ENCODE data around the gene IRX5. TPM values are rescaled to one million over a fixed set of nuclear protein-coding genes. Genes with fewer than 3 reads are reported as not detected.
A peak's percentile ranks its signal among the peaks of the same experiment; 100 is the strongest.

Gene IRX5
- total RNA-seq, 1 donor from 2014 or later: 2.1 TPM

- Histone ChIP-seq H3K4me3 (ENCODE audit: low read length in 3 of 3) (no peak overlapping the region), H3K9me3 (ENCODE audit: control insufficient read depth in 3 of 3, low read length in 3 of 3) (no peaks in the 10 kb centered on the region), H3K9ac (ENCODE audit: low read depth in 1 of 3, low read length in 3 of 3) (no peak overlapping the region), H3K4me1 (ENCODE audit: control insufficient read depth in 3 of 3, insufficient read depth in 3 of 3, low read length in 3 of 3) (no peaks in the 10 kb centered on the region), H3K27me3 (ENCODE audit: control insufficient read depth in 3 of 3, insufficient read depth in 3 of 3, low read length in 3 of 3) (no peaks in the 10 kb centered on the region), H3K27ac (ENCODE audit: low read depth, low read length) (no peak overlapping the region), H3K36me3 (ENCODE audit: control insufficient read depth in 3 of 3, insufficient read depth in 3 of 3, low read length in 3 of 3) (no peaks in the 10 kb centered on the region)
Measured at GRCh38 chr16:54911079-54911478, 19.6 kb upstream of the IRX5 start.

- Histone ChIP-seq H3K27me3 (ENCODE audit: control insufficient read depth in 3 of 3, insufficient read depth in 3 of 3, low read length in 3 of 3) (no peaks in the 10 kb centered on the region), H3K36me3 (ENCODE audit: control insufficient read depth in 3 of 3, insufficient read depth in 3 of 3, low read length in 3 of 3) (no peaks in the 10 kb centered on the region), H3K9ac (ENCODE audit: low read depth in 1 of 3, low read length in 3 of 3) (no peak overlapping the region), H3K9me3 (ENCODE audit: control insufficient read depth in 3 of 3, low read length in 3 of 3) (no peaks in the 10 kb centered on the region), H3K4me3 (ENCODE audit: low read length in 3 of 3) (no peak overlapping the region), H3K4me1 (ENCODE audit: control insufficient read depth in 3 of 3, insufficient read depth in 3 of 3, low read length in 3 of 3) (no peaks in the 10 kb centered on the region), H3K27ac (ENCODE audit: low read depth, low read length) (no peak overlapping the region)
Measured at GRCh38 chr16:54912720-54913119, 17.9 kb upstream of the IRX5 start.

GRCh38 chr16:54921206-54921824 is 9.3 kb upstream of the IRX5 start:
- no peaks in the 10 kb centered on the region for H3K36me3 ChIP-seq (ENCODE audit: control insufficient read depth in 3 of 3, insufficient read depth in 3 of 3, low read length in 3 of 3)
- H3K4me1 ChIP-seq (ENCODE audit: control insufficient read depth in 3 of 3, insufficient read depth in 3 of 3, low read length in 3 of 3): peaks cover 0 to 11% (median 3%) of the 10 kb centered on the region in 3 donors
- H3K9me3 ChIP-seq (ENCODE audit: control insufficient read depth in 3 of 3, low read length in 3 of 3): no peaks in the 10 kb centered on the region
- peaks cover 0 to 4% (median 3%) of the 10 kb centered on the region in 3 donors for H3K27me3 ChIP-seq (ENCODE audit: control insufficient read depth in 3 of 3, insufficient read depth in 3 of 3, low read length in 3 of 3)
- no peak overlapping the region for H3K4me3 ChIP-seq (ENCODE audit: low read length in 3 of 3)
- peak overlapping the region; percentile 26 for H3K27ac ChIP-seq (ENCODE audit: low read depth, low read length)
- H3K9ac ChIP-seq (ENCODE audit: low read depth in 1 of 3, low read length in 3 of 3): peak overlapping the region in 2 of 3 donors; percentile 42 to 54

- Histone ChIP-seq H3K36me3 (ENCODE audit: control insufficient read depth in 3 of 3, insufficient read depth in 3 of 3, low read length in 3 of 3) (no peaks in the 10 kb centered on the region), H3K9me3 (ENCODE audit: control insufficient read depth in 3 of 3, low read length in 3 of 3) (no peaks in the 10 kb centered on the region), H3K4me3 (ENCODE audit: low read length in 3 of 3) (peak overlapping the region; percentile 37 to 51 (median 48)), H3K27ac (ENCODE audit: low read depth, low read length) (peak overlapping the region; percentile 70), H3K4me1 (ENCODE audit: control insufficient read depth in 3 of 3, insufficient read depth in 3 of 3, low read length in 3 of 3) (peaks cover 3 to 12% (median 11%) of the 10 kb centered on the region in 3 donors), H3K9ac (ENCODE audit: low read depth in 1 of 3, low read length in 3 of 3) (peak overlapping the region; percentile 66 to 73 (median 72)), H3K27me3 (ENCODE audit: control insufficient read depth in 3 of 3, insufficient read depth in 3 of 3, low read length in 3 of 3) (peaks cover 0 to 10% (median 6%) of the 10 kb centered on the region in 3 donors)
Measured at GRCh38 chr16:54923055-54923473, 7.6 kb upstream of the IRX5 start.

GRCh38 chr16:54923988-54924387 is 6.7 kb upstream of the IRX5 start:
- no peaks in the 10 kb centered on the region for H3K9me3 ChIP-seq (ENCODE audit: control insufficient read depth in 3 of 3, low read length in 3 of 3)
- H3K27me3 ChIP-seq (ENCODE audit: control insufficient read depth in 3 of 3, insufficient read depth in 3 of 3, low read length in 3 of 3): peaks cover 0 to 10% (median 6%) of the 10 kb centered on the region in 3 donors
- H3K27ac ChIP-seq (ENCODE audit: low read depth, low read length): peak overlapping the region; percentile 70
- no peaks in the 10 kb centered on the region for H3K36me3 ChIP-seq (ENCODE audit: control insufficient read depth in 3 of 3, insufficient read depth in 3 of 3, low read length in 3 of 3)
- no peak overlapping the region for H3K4me3 ChIP-seq (ENCODE audit: low read length in 3 of 3)
- H3K4me1 ChIP-seq (ENCODE audit: control insufficient read depth in 3 of 3, insufficient read depth in 3 of 3, low read length in 3 of 3): peaks cover 3 to 12% (median 11%) of the 10 kb centered on the region in 3 donors
- H3K9ac ChIP-seq (ENCODE audit: low read depth in 1 of 3, low read length in 3 of 3): peak overlapping the region; percentile 7 to 72 (median 17)

GRCh38 chr16:54926166-54926838 is 4.4 kb upstream of the IRX5 start:
- peaks cover 11 to 19% (median 19%) of the 10 kb centered on the region in 3 donors for H3K4me1 ChIP-seq (ENCODE audit: control insufficient read depth in 3 of 3, insufficient read depth in 3 of 3, low read length in 3 of 3)
- H3K27me3 ChIP-seq (ENCODE audit: control insufficient read depth in 3 of 3, insufficient read depth in 3 of 3, low read length in 3 of 3): peaks cover 0 to 10% (median 6%) of the 10 kb centered on the region in 3 donors
- H3K36me3 ChIP-seq (ENCODE audit: control insufficient read depth in 3 of 3, insufficient read depth in 3 of 3, low read length in 3 of 3): no peaks in the 10 kb centered on the region
- H3K9ac ChIP-seq (ENCODE audit: low read depth in 1 of 3, low read length in 3 of 3): peak overlapping the region; percentile 65 to 86 (median 78)
- peak overlapping the region; percentile 88 for H3K27ac ChIP-seq (ENCODE audit: low read depth, low read length)
- H3K4me3 ChIP-seq (ENCODE audit: low read length in 3 of 3): peak overlapping the region in 2 of 3 donors; percentile 4 to 15
- no peaks in the 10 kb centered on the region for H3K9me3 ChIP-seq (ENCODE audit: control insufficient read depth in 3 of 3, low read length in 3 of 3)

- Histone ChIP-seq H3K27me3 (ENCODE audit: control insufficient read depth in 3 of 3, insufficient read depth in 3 of 3, low read length in 3 of 3) (peaks cover 5 to 16% (median 12%) of the 10 kb centered on the region in 3 donors), H3K9ac (ENCODE audit: low read depth in 1 of 3, low read length in 3 of 3) (peak overlapping the region; percentile 65 to 86 (median 78)), H3K27ac (ENCODE audit: low read depth, low read length) (peak overlapping the region; percentile 88), H3K4me3 (ENCODE audit: low read length in 3 of 3) (peak overlapping the region; percentile 68 to 72 (median 68)), H3K4me1 (ENCODE audit: control insufficient read depth in 3 of 3, insufficient read depth in 3 of 3, low read length in 3 of 3) (peaks cover 12 to 22% (median 15%) of the 10 kb centered on the region in 3 donors), H3K36me3 (ENCODE audit: control insufficient read depth in 3 of 3, insufficient read depth in 3 of 3, low read length in 3 of 3) (no peaks in the 10 kb centered on the region), H3K9me3 (ENCODE audit: control insufficient read depth in 3 of 3, low read length in 3 of 3) (no peaks in the 10 kb centered on the region)
Measured at GRCh38 chr16:54927125-54928015, 3.3 kb upstream of the IRX5 start.

GRCh38 chr16:54928016-54928356 is 2.7 kb upstream of the IRX5 start:
- Histone ChIP-seq H3K27me3 (ENCODE audit: control insufficient read depth in 3 of 3, insufficient read depth in 3 of 3, low read length in 3 of 3) (peaks cover 9 to 14% (median 12%) of the 10 kb centered on the region in 3 donors), H3K4me1 (ENCODE audit: control insufficient read depth in 3 of 3, insufficient read depth in 3 of 3, low read length in 3 of 3) (peaks cover 11 to 25% (median 15%) of the 10 kb centered on the region in 3 donors), H3K9ac (ENCODE audit: low read depth in 1 of 3, low read length in 3 of 3) (peak overlapping the region; percentile 65 to 86 (median 78)), H3K9me3 (ENCODE audit: control insufficient read depth in 3 of 3, low read length in 3 of 3) (no peaks in the 10 kb centered on the region), H3K27ac (ENCODE audit: low read depth, low read length) (peak overlapping the region; percentile 88), H3K4me3 (ENCODE audit: low read length in 3 of 3) (peak overlapping the region; percentile 68 to 72 (median 68)), H3K36me3 (ENCODE audit: control insufficient read depth in 3 of 3, insufficient read depth in 3 of 3, low read length in 3 of 3) (no peaks in the 10 kb centered on the region)

GRCh38 chr16:54928411-54929089 is 2.1 kb upstream of the IRX5 start:
- peaks cover 0 to 3% (median 0%) of the 10 kb centered on the region in 3 donors for H3K36me3 ChIP-seq (ENCODE audit: control insufficient read depth in 3 of 3, insufficient read depth in 3 of 3, low read length in 3 of 3)
- H3K9me3 ChIP-seq (ENCODE audit: control insufficient read depth in 3 of 3, low read length in 3 of 3): no peaks in the 10 kb centered on the region
- peak overlapping the region; percentile 68 to 74 (median 72) for H3K4me3 ChIP-seq (ENCODE audit: low read length in 3 of 3)
- peak overlapping the region; percentile 88 for H3K27ac ChIP-seq (ENCODE audit: low read depth, low read length)
- peaks cover 11 to 25% (median 15%) of the 10 kb centered on the region in 3 donors for H3K4me1 ChIP-seq (ENCODE audit: control insufficient read depth in 3 of 3, insufficient read depth in 3 of 3, low read length in 3 of 3)
- H3K9ac ChIP-seq (ENCODE audit: low read depth in 1 of 3, low read length in 3 of 3): peak overlapping the region; percentile 65 to 87 (median 81)
- H3K27me3 ChIP-seq (ENCODE audit: control insufficient read depth in 3 of 3, insufficient read depth in 3 of 3, low read length in 3 of 3): peaks cover 12 to 15% (median 12%) of the 10 kb centered on the region in 3 donors

Measured in skeletal muscle tissue (tissue), 4 donors.